Measurements from ENCODE around the gene THEM4.

DNA sequence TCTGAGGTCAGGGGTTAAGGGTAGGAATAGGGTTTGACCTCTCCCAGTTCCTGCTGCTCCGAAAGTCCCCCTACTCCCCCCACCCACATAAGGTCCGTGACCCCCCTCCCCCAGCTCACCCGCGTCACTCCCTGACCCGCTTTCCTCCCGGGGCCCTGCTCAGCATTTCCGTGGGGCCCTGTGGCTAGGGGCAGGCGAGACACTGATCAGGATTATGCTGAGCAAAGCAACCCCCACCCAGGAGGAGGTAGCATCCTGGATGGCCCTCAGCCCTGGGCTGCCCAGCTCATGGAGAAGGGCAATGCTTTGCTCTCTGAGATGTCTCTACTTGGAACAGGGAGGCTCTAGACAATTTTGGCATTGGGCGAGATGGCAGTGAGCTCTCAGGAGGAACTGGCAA lies 81.5 kb downstream of the THEM4 start:
- TF ChIP-seq, protein P1, sequence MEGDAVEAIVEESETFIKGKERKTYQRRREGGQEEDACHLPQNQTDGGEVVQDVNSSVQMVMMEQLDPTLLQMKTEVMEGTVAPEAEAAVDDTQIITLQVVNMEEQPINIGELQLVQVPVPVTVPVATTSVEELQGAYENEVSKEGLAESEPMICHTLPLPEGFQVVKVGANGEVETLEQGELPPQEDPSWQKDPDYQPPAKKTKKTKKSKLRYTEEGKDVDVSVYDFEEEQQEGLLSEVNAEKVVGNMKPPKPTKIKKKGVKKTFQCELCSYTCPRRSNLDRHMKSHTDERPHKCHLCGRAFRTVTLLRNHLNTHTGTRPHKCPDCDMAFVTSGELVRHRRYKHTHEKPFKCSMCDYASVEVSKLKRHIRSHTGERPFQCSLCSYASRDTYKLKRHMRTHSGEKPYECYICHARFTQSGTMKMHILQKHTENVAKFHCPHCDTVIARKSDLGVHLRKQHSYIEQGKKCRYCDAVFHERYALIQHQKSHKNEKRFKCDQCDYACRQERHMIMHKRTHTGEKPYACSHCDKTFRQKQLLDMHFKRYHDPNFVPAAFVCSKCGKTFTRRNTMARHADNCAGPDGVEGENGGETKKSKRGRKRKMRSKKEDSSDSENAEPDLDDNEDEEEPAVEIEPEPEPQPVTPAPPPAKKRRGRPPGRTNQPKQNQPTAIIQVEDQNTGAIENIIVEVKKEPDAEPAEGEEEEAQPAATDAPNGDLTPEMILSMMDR (IDR thresholded peaks at IDR 0.05) = no peak
- no peak for TF ChIP-seq POLR2A (IDR thresholded peaks at IDR 0.05)

Data from lower leg skin (tissue), 3 donors.